KMS-11 (cell line): Measurements from ENCODE around the gene VEPH1.

ENCODE experiments used
- H2AFZ ChIP-seq: fragments of 200-600 bp; sonication (generic); 2 replicates; pipeline ENCODE4 v1.6.1; 2016; ENCODE audit warnings: antibody characterized with exemption, mixed run types, low read depth
- H3K27ac ChIP-seq: fragments of 200-600 bp; sonication (generic); 2 replicates; pipeline ENCODE4 v1.6.1; 2016; ENCODE audit warnings: mild to moderate bottlenecking, mixed run types
- H3K27me3 ChIP-seq: fragments of 200-600 bp; sonication (generic); 2 replicates; pipeline ENCODE4 v1.6.1; 2017; ENCODE audit warnings: mild to moderate bottlenecking, low read depth, mixed run types, moderate library complexity; ENCODE audit not compliant: insufficient read depth
- H3K36me3 ChIP-seq: fragments of 200-600 bp; sonication (generic); 2 replicates; pipeline ENCODE4 v1.6.1; 2017; ENCODE audit warnings: mild to moderate bottlenecking, mixed run types; ENCODE audit not compliant: insufficient read depth
- H3K4me1 ChIP-seq: fragments of 200-600 bp; sonication (generic); 2 replicates; pipeline ENCODE4 v1.6.1; 2016; ENCODE audit warnings: mild to moderate bottlenecking, low read depth, mixed run types; ENCODE audit not compliant: poor library complexity, severe bottlenecking
- H3K4me2 ChIP-seq: fragments of 200-600 bp; sonication (generic); 2 replicates; pipeline ENCODE4 v1.7.0; 2016; ENCODE audit warnings: mild to moderate bottlenecking, mixed run types
- H3K4me3 ChIP-seq: fragments of 200-600 bp; sonication (generic); IDR thresholded peaks from 2 replicates; pipeline ENCODE4 v1.6.1; 2017; ENCODE audit warnings: low read depth, low read length, mixed read lengths; ENCODE audit not compliant: insufficient read depth
- H3K79me2 ChIP-seq: fragments of 200-600 bp; sonication (generic); 2 replicates; pipeline ENCODE4 v1.6.1; 2016; ENCODE audit warnings: low read depth, mixed run types; ENCODE audit not compliant: insufficient read depth
- H3K9ac ChIP-seq: fragments of 200-600 bp; sonication (generic); 2 replicates; pipeline ENCODE4 v1.6.1; 2016; ENCODE audit warnings: mild to moderate bottlenecking, mixed run types
- H4K20me1 ChIP-seq: fragments of 200-600 bp; sonication (generic); 2 replicates; pipeline ENCODE4 v1.6.1; 2016; ENCODE audit warnings: mild to moderate bottlenecking, mixed run types; ENCODE audit not compliant: insufficient read depth
- CTCF ChIP-seq: fragments of 200-600 bp; sonication (generic); conservative IDR thresholded peaks from 2 replicates; pipeline ENCODE4 v1.6.1; 2017; ENCODE audit warnings: low read depth, mild to moderate bottlenecking, antibody characterized with exemption, low read length, moderate library complexity, mixed read lengths

Gene VEPH1

GRCh38 chr3:157515398-157515797 is 12.2 kb upstream of the VEPH1 start:
- no peak overlapping the region for H3K27ac ChIP-seq
- no peaks in the 10 kb centered on the region for H3K4me1 ChIP-seq
- no peaks in the 10 kb centered on the region for H3K79me2 ChIP-seq
- no peak for TF ChIP-seq CTCF
- H3K36me3 ChIP-seq, result no peaks in the 10 kb centered on the region
- no peak overlapping the region for H2AFZ ChIP-seq
- no peaks in the 10 kb centered on the region for H3K27me3 ChIP-seq
- H3K9ac ChIP-seq, result no peak overlapping the region
- H3K4me3 ChIP-seq, result no peak overlapping the region
- H3K4me2 ChIP-seq, result no peak overlapping the region
- no peaks in the 10 kb centered on the region for H4K20me1 ChIP-seq

- H2AFZ ChIP-seq, result no peak overlapping the region
- no peaks in the 10 kb centered on the region for H3K27me3 ChIP-seq
- H3K9ac ChIP-seq, result no peak overlapping the region
- no peak overlapping the region for H3K4me2 ChIP-seq
- no peak overlapping the region for H3K27ac ChIP-seq
- H3K36me3 ChIP-seq, result no peaks in the 10 kb centered on the region
- no peaks in the 10 kb centered on the region for H4K20me1 ChIP-seq
- H3K79me2 ChIP-seq, result no peaks in the 10 kb centered on the region
- H3K4me1 ChIP-seq, result no peaks in the 10 kb centered on the region
- no peak for TF ChIP-seq CTCF
- no peak overlapping the region for H3K4me3 ChIP-seq
Observed at GRCh38 chr3:157514371-157514895, 11.2 kb upstream of the VEPH1 start.

- Histone ChIP-seq H3K4me1 (no peaks in the 10 kb centered on the region), H3K9ac (no peak overlapping the region), H4K20me1 (no peaks in the 10 kb centered on the region), H3K27me3 (no peaks in the 10 kb centered on the region), H3K79me2 (no peaks in the 10 kb centered on the region), H3K4me3 (no peak overlapping the region), H3K36me3 (no peaks in the 10 kb centered on the region), H3K27ac (no peak overlapping the region), H2AFZ (no peak overlapping the region), H3K4me2 (no peak overlapping the region)
- no peak for TF ChIP-seq CTCF
Observed at GRCh38 chr3:157513585-157513984, 10.4 kb upstream of the VEPH1 start.

- no peaks in the 10 kb centered on the region for H4K20me1 ChIP-seq
- no peaks in the 10 kb centered on the region for H3K36me3 ChIP-seq
- H3K4me2 ChIP-seq, result no peak overlapping the region
- no peak overlapping the region for H3K27ac ChIP-seq
- no peaks in the 10 kb centered on the region for H3K27me3 ChIP-seq
- no peaks in the 10 kb centered on the region for H3K79me2 ChIP-seq
- H2AFZ ChIP-seq, result no peak overlapping the region
- no peak for TF ChIP-seq CTCF
- H3K9ac ChIP-seq, result no peak overlapping the region
- no peaks in the 10 kb centered on the region for H3K4me1 ChIP-seq
- no peak overlapping the region for H3K4me3 ChIP-seq
Observed at GRCh38 chr3:157512534-157512933, 9.3 kb upstream of the VEPH1 start.
